Measurements from ENCODE around the gene CLEC7A.

Gene CLEC7A

GRCh38 chr12:10067264-10067663 is 62.7 kb downstream of the CLEC7A start:
- H3K4me1 Mint-ChIP-seq = peaks cover 6 to 21% of the 10 kb centered on the region in 2 donors
- peaks cover 35 to 37% of the 10 kb centered on the region in 2 donors for H3K27me3 Mint-ChIP-seq
- H3K27ac Mint-ChIP-seq = no peak overlapping the region
- ATAC-seq (replicated peaks) (no peak), DNase-seq (no peak)
- H3K4me3 Mint-ChIP-seq = no peak overlapping the region
- no peaks in the 10 kb centered on the region for H3K9me3 Mint-ChIP-seq
- H3K36me3 Mint-ChIP-seq = no peaks in the 10 kb centered on the region

Data from stimulated activated naive B cell treated with anti-CD40 and anti-IgM and Interleukin-4, amounts not matched to agents 10 μg/mL and 1 μg/mL and 100 μg/mL, for 72 hours (primary cell).